HEK293T (cell line): ENCODE measurements around the gene DLX5.

Experiments
- CTCF ChIA-PET: fragments of 350-600 bp; formaldehyde crosslinking; extraction: SDS; loops from one replicate; lab custom pipeline; 2021; ENCODE audit warnings: antibody characterized with exemption, inconsistent platforms; lab: Yijun Ruan, JAX
- POLR2A ChIA-PET: fragments of 350-600 bp; formaldehyde crosslinking; extraction: SDS; loops from one replicate; lab custom pipeline; 2020; ENCODE audit warnings: antibody characterized with exemption, inconsistent platforms; lab: Yijun Ruan, JAX
- DNase-seq: peaks from one replicate; pipeline ENCODE4 v3.0.0; 2012; ENCODE audit warnings: mixed read lengths; ENCODE audit errors: extremely low spot score
- ARNT ChIP-seq: fragments of 450-650 bp; IDR thresholded peaks from 2 replicates; pipeline ENCODE4 v1.6.1; 2017; ENCODE audit warnings: mild to moderate bottlenecking
- BHLHE40 ChIP-seq: fragments of 450-650 bp; IDR thresholded peaks from 2 replicates; pipeline ENCODE4 v1.6.1; 2016; ENCODE audit warnings: mild to moderate bottlenecking, moderate library complexity, borderline replicate concordance
- CTBP1 ChIP-seq: fragments of 450-650 bp; IDR thresholded peaks from 2 replicates; pipeline ENCODE4 v1.6.1; 2016; ENCODE audit warnings: borderline replicate concordance
- ELF4 ChIP-seq: fragments of 450-650 bp; IDR thresholded peaks from 2 replicates; pipeline ENCODE4 v1.6.1; 2017; ENCODE audit warnings: antibody characterized with exemption
- FOXA1 ChIP-seq: fragments of 450-650 bp; IDR thresholded peaks from 2 replicates; pipeline ENCODE4 v1.6.1; 2016; ENCODE audit warnings: mild to moderate bottlenecking
- FOXK2 ChIP-seq: fragments of 450-650 bp; IDR thresholded peaks from 2 replicates; pipeline ENCODE4 v1.6.1; 2016; ENCODE audit warnings: mild to moderate bottlenecking
- FOXM1 ChIP-seq: fragments of 450-650 bp; IDR thresholded peaks from 2 replicates; pipeline ENCODE4 v1.6.1; 2017; ENCODE audit warnings: mild to moderate bottlenecking, borderline replicate concordance
- HDGF ChIP-seq: fragments of 450-650 bp; IDR thresholded peaks from 2 replicates; pipeline ENCODE4 v1.6.1; 2017; ENCODE audit warnings: antibody characterized with exemption, borderline replicate concordance
- L3MBTL2 ChIP-seq: fragments of 450-650 bp; conservative IDR thresholded peaks from 2 replicates; pipeline ENCODE4 v1.6.1; 2016; ENCODE audit warnings: mild to moderate bottlenecking
- LEF1 ChIP-seq: fragments of 450-650 bp; IDR thresholded peaks from 2 replicates; pipeline ENCODE4 v1.6.1; 2017; ENCODE audit warnings: mild to moderate bottlenecking, borderline replicate concordance
- NFRKB ChIP-seq: fragments of 450-650 bp; IDR thresholded peaks from 2 replicates; pipeline ENCODE4 v1.6.1; 2016; ENCODE audit warnings: mild to moderate bottlenecking, moderate library complexity
- PKNOX1 ChIP-seq: fragments of 450-650 bp; IDR thresholded peaks from 2 replicates; pipeline ENCODE4 v1.6.1; 2016
- SP1 ChIP-seq: fragments of 450-650 bp; IDR thresholded peaks from 2 replicates; pipeline ENCODE4 v1.6.1; 2017
- SUZ12 ChIP-seq: fragments of 450-650 bp; IDR thresholded peaks from 2 replicates; pipeline ENCODE4 v1.6.1; 2016; ENCODE audit warnings: mild to moderate bottlenecking
- TARDBP ChIP-seq: fragments of 450-650 bp; IDR thresholded peaks from 2 replicates; pipeline ENCODE4 v1.6.1; 2016
- ZNF384 ChIP-seq: fragments of 450-650 bp; IDR thresholded peaks from 2 replicates; pipeline ENCODE4 v1.6.1; 2016

The DLX5 gene

GRCh38 chr7:96986901-96987300, 37.7 kb downstream of the DLX5 start:
- no peak for TF ChIP-seq NFRKB
- no peak for TF ChIP-seq PKNOX1
- no peak for TF ChIP-seq FOXA1
- no peak for TF ChIP-seq SUZ12
- TF ChIP-seq FOXK2 = no peak
- TF ChIP-seq ELF4 = no peak
- no peak for TF ChIP-seq SP1
- TF ChIP-seq TARDBP = no peak
- TF ChIP-seq HDGF = no peak
- TF ChIP-seq ZNF384 = no peak
- TF ChIP-seq ARNT = no peak
- no peak for TF ChIP-seq FOXM1
- no peak for TF ChIP-seq BHLHE40
- no peak for TF ChIP-seq CTBP1
- no peak for TF ChIP-seq LEF1
- TF ChIP-seq L3MBTL2 = no peak
- CTCF ChIA-PET = no interaction called here
- POLR2A ChIA-PET = no interaction called here
- no peak for DNase-seq

- CTCF ChIA-PET = no interaction called here
- POLR2A ChIA-PET = no interaction called here
- no peak for DNase-seq
- TF ChIP-seq FOXM1 (no peak), BHLHE40 (no peak), TARDBP (no peak), ZNF384 (no peak), HDGF (no peak), FOXA1 (no peak), CTBP1 (no peak), NFRKB (no peak), ELF4 (no peak)
Observed at GRCh38 chr7:96985992-96986391, 38.6 kb downstream of the DLX5 start.

GRCh38 chr7:96982586-96982985, 42.0 kb downstream of the DLX5 start:
- TF ChIP-seq SP1 = no peak
- TF ChIP-seq CTBP1 = no peak
- TF ChIP-seq ZNF384 = no peak
- no peak for TF ChIP-seq NFRKB
- TF ChIP-seq FOXK2 = no peak
- no peak for TF ChIP-seq LEF1
- no peak for TF ChIP-seq BHLHE40
- no peak for DNase-seq
- ChIA-PET POLR2A (no interaction called here), CTCF (no interaction called here)

- CTCF ChIA-PET = no interaction called here
- TF ChIP-seq L3MBTL2 (no peak), LEF1 (no peak), TARDBP (no peak), SUZ12 (no peak), ZNF384 (no peak), ELF4 (no peak), PKNOX1 (no peak), SP1 (no peak), FOXM1 (no peak), CTBP1 (no peak), ARNT (no peak)
- no peak for DNase-seq
- POLR2A ChIA-PET = no interaction called here
Observed at GRCh38 chr7:96979551-96980276, 44.9 kb downstream of the DLX5 start.

GRCh38 chr7:96977445-96977844, 47.2 kb downstream of the DLX5 start:
- POLR2A ChIA-PET = no interaction called here
- TF ChIP-seq FOXM1 (no peak), BHLHE40 (no peak), L3MBTL2 (no peak), NFRKB (no peak), LEF1 (no peak), ELF4 (no peak), ARNT (no peak), HDGF (no peak), ZNF384 (no peak)
- DNase-seq = no peak
- CTCF ChIA-PET = no interaction called here

- TF ChIP-seq L3MBTL2 = no peak
- TF ChIP-seq NFRKB = no peak
- TF ChIP-seq HDGF = no peak
- TF ChIP-seq SP1 = no peak
- TF ChIP-seq PKNOX1 = no peak
- no peak for TF ChIP-seq TARDBP
- TF ChIP-seq LEF1 = no peak
- no peak for TF ChIP-seq FOXM1
- TF ChIP-seq CTBP1 = no peak
- no peak for TF ChIP-seq BHLHE40
- no peak for TF ChIP-seq FOXK2
- no peak for TF ChIP-seq FOXA1
- TF ChIP-seq ELF4 = no peak
- no peak for TF ChIP-seq ZNF384
- DNase-seq = no peak
- ChIA-PET CTCF (no interaction called here), POLR2A (no interaction called here)
Observed at GRCh38 chr7:96976106-96976505, 48.5 kb downstream of the DLX5 start.
